ENCODE data around the gene DNAH2.

GRCh38 chr17:7721612-7722011, 4.1 kb downstream of the DNAH2 start:
- no peak for TF ChIP-seq CTCF (IDR thresholded peaks at IDR 0.05; ENCODE audit: low read depth, low read length)
- no peak for TF ChIP-seq EZH2phosphoT487 (IDR thresholded peaks at IDR 0.05; ENCODE audit: low read depth)

Data from OCI-LY3 (cell line).